ENCODE data around the gene TAAR9. TPM values are rescaled to one million over a fixed set of nuclear protein-coding genes. Genes with fewer than 3 reads are reported as not detected.

Gene TAAR9
- total RNA-seq, 4 donors from 2014 or later = not detected

- no peaks in the 10 kb centered on the region for H3K9me3 ChIP-seq
- peak overlapping the region in 1 of 4 donors; percentile 57 for H3K27ac ChIP-seq
- DNase-seq = no peak
- H3K27me3 ChIP-seq = no peaks in the 10 kb centered on the region
- TF ChIP-seq, protein P1, sequence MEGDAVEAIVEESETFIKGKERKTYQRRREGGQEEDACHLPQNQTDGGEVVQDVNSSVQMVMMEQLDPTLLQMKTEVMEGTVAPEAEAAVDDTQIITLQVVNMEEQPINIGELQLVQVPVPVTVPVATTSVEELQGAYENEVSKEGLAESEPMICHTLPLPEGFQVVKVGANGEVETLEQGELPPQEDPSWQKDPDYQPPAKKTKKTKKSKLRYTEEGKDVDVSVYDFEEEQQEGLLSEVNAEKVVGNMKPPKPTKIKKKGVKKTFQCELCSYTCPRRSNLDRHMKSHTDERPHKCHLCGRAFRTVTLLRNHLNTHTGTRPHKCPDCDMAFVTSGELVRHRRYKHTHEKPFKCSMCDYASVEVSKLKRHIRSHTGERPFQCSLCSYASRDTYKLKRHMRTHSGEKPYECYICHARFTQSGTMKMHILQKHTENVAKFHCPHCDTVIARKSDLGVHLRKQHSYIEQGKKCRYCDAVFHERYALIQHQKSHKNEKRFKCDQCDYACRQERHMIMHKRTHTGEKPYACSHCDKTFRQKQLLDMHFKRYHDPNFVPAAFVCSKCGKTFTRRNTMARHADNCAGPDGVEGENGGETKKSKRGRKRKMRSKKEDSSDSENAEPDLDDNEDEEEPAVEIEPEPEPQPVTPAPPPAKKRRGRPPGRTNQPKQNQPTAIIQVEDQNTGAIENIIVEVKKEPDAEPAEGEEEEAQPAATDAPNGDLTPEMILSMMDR (IDR thresholded peaks at IDR 0.05) = no peak
- no peak for TF ChIP-seq POLR2A (IDR thresholded peaks at IDR 0.05)
- H3K4me3 ChIP-seq = no peak overlapping the region
- H3K36me3 ChIP-seq = peaks cover 0 to 34% (median 0%) of the 10 kb centered on the region in 3 donors
- H3K4me1 ChIP-seq = peaks cover 0 to 24% (median 11%) of the 10 kb centered on the region in 4 donors
Observed at GRCh38 chr6:132499757-132500156, 38.3 kb upstream of the TAAR9 start.

GRCh38 chr6:132504757-132505156 lies 33.3 kb upstream of the TAAR9 start:
- Histone ChIP-seq H3K27ac (peak overlapping the region in 1 of 4 donors; percentile 20), H3K36me3 (peaks cover 0 to 25% (median 0%) of the 10 kb centered on the region in 3 donors), H3K4me1 (peaks cover 0 to 40% (median 18%) of the 10 kb centered on the region in 4 donors), H3K27me3 (no peaks in the 10 kb centered on the region), H3K4me3 (no peak overlapping the region), H3K9me3 (no peaks in the 10 kb centered on the region)
- no peak for DNase-seq
- no peak for TF ChIP-seq POLR2A (IDR thresholded peaks at IDR 0.05)
- TF ChIP-seq, protein P1 (IDR thresholded peaks at IDR 0.05) = no peak

GRCh38 chr6:132505158-132505557 lies 32.9 kb upstream of the TAAR9 start:
- H3K27me3 ChIP-seq = no peaks in the 10 kb centered on the region
- no peaks in the 10 kb centered on the region for H3K9me3 ChIP-seq
- TF ChIP-seq, protein P1 (IDR thresholded peaks at IDR 0.05) = no peak
- TF ChIP-seq POLR2A (IDR thresholded peaks at IDR 0.05) = no peak
- peaks cover 0 to 40% (median 16%) of the 10 kb centered on the region in 4 donors for H3K4me1 ChIP-seq
- DNase-seq = no peak
- H3K27ac ChIP-seq = peak overlapping the region in 1 of 4 donors; percentile 20
- H3K36me3 ChIP-seq = peaks cover 0 to 25% (median 0%) of the 10 kb centered on the region in 3 donors
- no peak overlapping the region for H3K4me3 ChIP-seq

DNA sequence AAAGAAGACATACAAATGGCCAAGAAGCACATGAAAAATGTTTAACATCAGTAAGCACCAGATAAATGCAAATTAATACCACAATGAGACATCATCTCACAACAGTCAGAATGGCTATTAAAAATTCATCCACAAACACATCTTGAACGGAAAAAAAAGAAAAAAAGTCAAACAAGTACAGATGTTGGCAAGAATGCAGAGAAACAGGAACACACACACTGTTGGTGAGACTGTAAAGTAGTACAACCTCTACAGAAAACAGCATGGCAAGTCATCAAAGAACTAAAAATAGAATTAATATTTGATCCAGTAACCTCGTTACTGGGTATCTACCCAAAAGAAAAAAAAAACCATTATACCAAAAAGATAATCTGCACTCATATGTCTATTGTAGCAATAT lies 31.6 kb upstream of the TAAR9 start:
- no peaks in the 10 kb centered on the region for H3K9me3 ChIP-seq
- H3K4me1 ChIP-seq = peaks cover 0 to 47% (median 13%) of the 10 kb centered on the region in 4 donors
- H3K4me3 ChIP-seq = no peak overlapping the region
- no peak for TF ChIP-seq POLR2A (IDR thresholded peaks at IDR 0.05)
- TF ChIP-seq, protein P1 (IDR thresholded peaks at IDR 0.05) = no peak
- no peak overlapping the region for H3K27ac ChIP-seq
- peaks cover 0 to 20% (median 0%) of the 10 kb centered on the region in 3 donors for H3K36me3 ChIP-seq
- no peak for DNase-seq
- H3K27me3 ChIP-seq = no peaks in the 10 kb centered on the region

DNA sequence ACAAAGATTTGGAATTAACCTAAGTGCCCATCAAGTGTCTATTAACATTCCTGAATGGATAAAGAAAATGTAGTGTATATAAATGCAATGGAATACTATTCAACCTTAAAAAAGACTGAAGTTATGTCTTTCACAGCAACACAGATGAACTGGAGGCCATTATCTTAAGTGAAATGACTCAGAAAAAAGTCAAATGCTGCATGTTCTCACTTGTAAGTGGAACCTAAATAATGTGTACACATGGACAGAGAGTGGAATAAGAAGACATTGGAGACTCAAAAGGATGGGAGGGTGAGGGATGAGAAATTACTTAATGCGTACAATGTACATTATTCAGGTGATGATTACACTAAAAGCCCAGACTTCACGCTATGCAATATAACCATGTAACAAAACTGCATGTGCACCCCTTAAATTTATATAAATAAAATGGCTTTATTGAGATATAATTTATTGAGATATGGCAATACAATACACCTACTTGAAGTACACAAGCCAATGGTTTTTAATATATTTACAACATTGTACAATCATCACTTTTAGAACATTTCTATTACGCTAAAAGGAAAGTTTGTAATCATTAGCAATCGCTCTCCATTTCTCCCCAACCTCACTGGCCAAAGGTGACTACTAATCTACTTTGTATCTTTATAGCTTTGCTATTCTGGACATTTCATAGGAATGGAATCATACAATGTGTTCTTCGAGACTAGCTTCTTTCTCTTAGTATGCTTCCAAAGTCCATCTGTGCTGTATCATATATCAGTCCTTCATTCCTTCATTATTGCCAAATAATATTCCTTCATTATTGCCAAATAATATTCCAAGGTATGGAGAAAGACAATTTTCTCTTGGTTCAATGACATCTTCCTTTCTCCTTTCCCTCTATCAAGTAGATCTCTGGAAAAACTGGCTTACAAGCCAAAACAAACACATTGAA lies 30.9 kb upstream of the TAAR9 start:
- Histone ChIP-seq H3K36me3 (peaks cover 0 to 13% (median 0%) of the 10 kb centered on the region in 3 donors), H3K9me3 (no peaks in the 10 kb centered on the region), H3K27ac (peak overlapping the region in 2 of 4 donors; percentile 3 to 44), H3K4me1 (peaks cover 0 to 52% (median 13%) of the 10 kb centered on the region in 4 donors), H3K27me3 (no peaks in the 10 kb centered on the region), H3K4me3 (no peak overlapping the region)
- no peak for DNase-seq
- TF ChIP-seq POLR2A (IDR thresholded peaks at IDR 0.05) = no peak
- TF ChIP-seq, protein P1 (IDR thresholded peaks at IDR 0.05) = no peak

All from Peyer's patch (tissue), 4 donors.